ENCODE results near the gene ARSK.

Gene ARSK

DNA sequence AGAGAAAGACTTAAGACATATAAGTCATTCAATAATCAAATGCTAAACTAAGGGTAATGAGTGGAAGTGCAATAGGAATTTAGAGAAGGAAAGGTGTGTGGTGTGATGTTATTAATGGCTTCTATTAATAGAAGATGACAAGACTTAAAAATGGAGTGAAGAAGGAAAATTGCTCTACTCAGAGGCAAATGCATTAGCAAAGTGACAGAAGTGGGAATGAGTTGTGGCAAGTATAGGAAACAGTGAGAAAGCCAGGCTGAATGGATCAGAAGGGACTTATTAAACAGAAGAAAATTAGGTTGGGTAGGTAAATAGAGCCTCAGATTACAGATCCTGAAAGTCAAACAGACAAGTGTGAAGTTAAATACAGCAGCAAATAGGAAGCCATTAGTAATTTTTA lies 5.9 kb upstream of the ARSK start:
- peaks cover 20% of the 10 kb centered on the region for H3K4me1 Mint-ChIP-seq
- H3K27me3 Mint-ChIP-seq (ENCODE audit: low read depth) = no peaks in the 10 kb centered on the region
- no peak overlapping the region for H3K27ac Mint-ChIP-seq
- H3K36me3 Mint-ChIP-seq (ENCODE audit: low read depth) = peaks cover 35% of the 10 kb centered on the region
- no peak for TF ChIP-seq CTCF (IDR thresholded peaks at IDR 0.05; ENCODE audit: unreplicated experiment in 3 of 3)
- H3K9me3 Mint-ChIP-seq = no peaks in the 10 kb centered on the region
- H3K4me3 Mint-ChIP-seq = no peak overlapping the region

DNA sequence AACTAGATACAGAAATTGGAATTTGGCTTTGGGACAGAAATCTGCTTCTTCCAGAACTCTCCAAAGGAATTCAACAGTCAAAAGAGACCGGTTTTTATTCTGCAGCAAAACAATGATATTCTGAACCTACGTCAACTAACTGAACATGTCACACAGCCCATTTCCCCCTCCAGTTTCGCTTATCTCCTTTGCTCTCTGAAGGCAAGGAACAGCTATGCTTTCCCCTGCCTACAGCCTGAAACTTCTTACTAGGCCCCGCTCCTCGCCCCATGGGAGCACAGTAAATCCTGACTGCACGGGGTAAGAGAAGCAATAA lies 612 bp upstream of the ARSK start:
- no peak for TF ChIP-seq CTCF (IDR thresholded peaks at IDR 0.05; ENCODE audit: unreplicated experiment in 3 of 3)
- Mint-ChIP-seq H3K36me3 (ENCODE audit: low read depth) (peaks cover 24% of the 10 kb centered on the region), H3K27ac (peak overlapping the region; percentile 86 to 91 (median 91)), H3K27me3 (ENCODE audit: low read depth) (no peaks in the 10 kb centered on the region), H3K9me3 (no peaks in the 10 kb centered on the region), H3K4me1 (peaks cover 35% of the 10 kb centered on the region), H3K4me3 (peak overlapping the region; percentile 92 to 97 (median 94))

DNA sequence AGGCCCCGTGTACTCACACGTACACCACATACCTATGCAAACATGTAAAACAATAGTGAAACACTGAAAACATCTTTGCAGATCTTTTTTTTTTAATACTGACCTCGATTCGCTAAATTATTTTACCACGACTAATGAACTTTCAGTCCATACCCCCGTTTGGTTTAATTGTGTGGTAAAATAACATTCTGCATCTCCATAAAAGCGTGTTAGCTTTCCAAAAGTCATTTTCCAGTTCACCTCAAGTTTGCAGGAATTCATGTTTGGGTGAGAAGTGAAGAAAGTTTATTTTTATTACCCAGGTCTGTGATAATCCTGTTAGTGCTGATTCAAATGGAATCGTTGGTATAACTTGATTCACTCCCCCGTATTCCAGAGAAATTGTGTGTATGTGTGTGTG lies 652 bp downstream of the ARSK start:
- peak overlapping the region; percentile 92 to 97 (median 94) for H3K4me3 Mint-ChIP-seq
- no peaks in the 10 kb centered on the region for H3K27me3 Mint-ChIP-seq (ENCODE audit: low read depth)
- peaks cover 16% of the 10 kb centered on the region for H3K36me3 Mint-ChIP-seq (ENCODE audit: low read depth)
- peak overlapping the region; percentile 86 to 91 (median 91) for H3K27ac Mint-ChIP-seq
- H3K9me3 Mint-ChIP-seq = no peaks in the 10 kb centered on the region
- H3K4me1 Mint-ChIP-seq = peaks cover 35% of the 10 kb centered on the region
- TF ChIP-seq CTCF (IDR thresholded peaks at IDR 0.05; ENCODE audit: unreplicated experiment in 3 of 3) = no peak

DNA sequence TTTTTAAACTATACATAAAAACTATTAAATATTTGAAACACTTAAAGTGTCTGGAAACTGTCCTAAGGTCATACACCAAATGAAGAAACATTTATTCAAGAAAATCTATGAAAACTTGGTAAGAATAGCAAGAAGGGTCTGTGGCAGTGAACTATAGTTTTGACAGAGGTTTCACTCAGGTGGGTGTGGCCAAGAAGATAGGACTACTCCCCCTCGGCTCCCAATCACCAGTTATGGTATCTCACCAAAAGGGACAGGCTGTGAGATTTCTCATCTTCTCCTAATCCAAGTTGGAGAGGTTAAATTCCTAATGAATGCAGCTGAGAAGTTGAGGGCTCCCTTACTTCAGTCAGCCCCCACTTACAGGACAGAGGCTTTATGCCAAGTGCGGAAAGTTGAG lies 2.9 kb downstream of the ARSK start:
- no peak for TF ChIP-seq CTCF (IDR thresholded peaks at IDR 0.05; ENCODE audit: unreplicated experiment in 3 of 3)
- Mint-ChIP-seq H3K27ac (no peak overlapping the region), H3K9me3 (no peaks in the 10 kb centered on the region), H3K27me3 (ENCODE audit: low read depth) (no peaks in the 10 kb centered on the region), H3K4me3 (no peak overlapping the region), H3K4me1 (peaks cover 22% of the 10 kb centered on the region), H3K36me3 (ENCODE audit: low read depth) (peaks cover 8% of the 10 kb centered on the region)

GRCh38 chr5:95562282-95562681 lies 7.4 kb downstream of the ARSK start:
- no peaks in the 10 kb centered on the region for H3K27me3 Mint-ChIP-seq (ENCODE audit: low read depth)
- TF ChIP-seq CTCF (IDR thresholded peaks at IDR 0.05; ENCODE audit: unreplicated experiment in 3 of 3) = no peak
- peaks cover 8% of the 10 kb centered on the region for H3K4me1 Mint-ChIP-seq
- H3K27ac Mint-ChIP-seq = no peak overlapping the region
- H3K4me3 Mint-ChIP-seq = no peak overlapping the region
- H3K9me3 Mint-ChIP-seq = no peaks in the 10 kb centered on the region
- H3K36me3 Mint-ChIP-seq (ENCODE audit: low read depth) = peaks cover 9% of the 10 kb centered on the region

DNA sequence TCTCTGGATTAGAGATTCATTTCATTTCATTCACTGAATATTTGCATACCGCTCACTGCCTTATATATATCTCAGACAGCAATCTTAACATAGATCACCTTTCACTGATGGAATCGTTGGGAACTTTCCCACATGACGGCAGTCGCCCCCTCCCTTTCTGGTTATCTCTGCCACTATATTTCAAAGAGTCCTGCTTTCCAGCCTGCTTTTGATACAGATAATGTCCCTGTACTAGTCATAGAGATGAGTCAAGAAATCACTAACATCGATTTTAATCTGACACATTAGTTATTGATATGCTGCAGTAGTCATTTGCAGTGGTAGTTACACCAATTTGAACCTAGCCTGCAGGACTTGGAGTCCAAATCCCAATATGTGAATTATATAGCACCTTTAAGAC lies 8.5 kb downstream of the ARSK start:
- H3K36me3 Mint-ChIP-seq (ENCODE audit: low read depth) = peaks cover 13% of the 10 kb centered on the region
- H3K4me3 Mint-ChIP-seq = no peak overlapping the region
- peaks cover 8% of the 10 kb centered on the region for H3K4me1 Mint-ChIP-seq
- H3K9me3 Mint-ChIP-seq = no peaks in the 10 kb centered on the region
- no peaks in the 10 kb centered on the region for H3K27me3 Mint-ChIP-seq (ENCODE audit: low read depth)
- H3K27ac Mint-ChIP-seq = no peak overlapping the region
- TF ChIP-seq CTCF (IDR thresholded peaks at IDR 0.05; ENCODE audit: unreplicated experiment in 3 of 3) = no peak

All from nephron (organoid).